GM12873 (cell line): ENCODE results near the gene PTOV1.

Source experiments
- CTCF ChIP-seq: IDR thresholded peaks from 2 replicates; pipeline ENCODE4 v1.5.1; 2012; ENCODE audit warnings: low read depth, mild to moderate bottlenecking, moderate library complexity, low read length, control low read depth; ENCODE audit not compliant: insufficient read depth; ENCODE audit errors: missing control alignments

Gene PTOV1

GRCh38 chr19:49846408-49846807, 4.6 kb upstream of the PTOV1 start:
- TF ChIP-seq CTCF: no peak

DNA sequence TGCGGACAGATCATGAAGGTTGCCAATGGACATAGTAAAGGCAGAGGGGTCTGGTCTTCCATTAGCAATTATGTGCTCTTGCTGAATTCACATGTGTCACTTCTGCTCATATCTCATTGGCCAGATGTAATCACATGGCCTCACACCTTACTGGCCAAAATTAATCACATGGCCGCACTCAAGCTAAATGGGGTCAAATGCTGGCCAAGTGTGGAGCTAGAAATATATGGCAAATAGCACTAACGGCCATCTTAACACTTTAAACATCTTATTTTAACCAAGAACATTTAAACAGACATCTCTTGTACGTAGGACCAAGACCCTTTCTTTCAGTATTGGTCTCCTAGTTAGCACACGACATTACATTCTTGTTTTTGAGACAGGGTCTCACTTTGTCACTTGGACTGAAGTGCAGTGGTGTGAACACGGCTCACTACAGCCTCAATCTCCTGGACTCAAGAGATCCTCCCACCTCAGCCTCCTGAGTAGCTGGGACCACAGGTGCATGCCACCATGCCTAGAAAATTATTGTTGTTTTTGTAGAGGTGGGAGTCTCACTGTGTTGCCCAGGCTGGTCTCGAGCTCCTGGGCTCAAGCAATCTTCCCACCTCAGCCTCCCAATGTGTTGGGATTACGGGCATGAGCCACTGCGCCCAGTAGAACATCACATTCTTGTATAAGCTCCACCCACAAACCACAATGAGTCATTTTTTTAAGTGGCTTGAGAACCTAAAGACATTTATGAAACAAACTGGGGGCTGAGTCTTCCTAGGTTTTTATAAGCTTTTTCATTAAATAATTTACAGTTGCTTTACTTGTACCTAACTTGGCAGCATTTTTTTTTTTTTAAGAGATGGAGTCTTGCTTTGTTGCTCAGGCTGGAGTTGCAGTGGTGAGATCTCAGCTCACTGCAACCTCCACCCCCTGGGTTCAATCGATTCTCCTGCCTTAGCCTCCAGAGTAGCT, 2.9 kb upstream of the PTOV1 start:
- no peak for TF ChIP-seq CTCF

GRCh38 chr19:49848938-49849337, 2.0 kb upstream of the PTOV1 start:
- TF ChIP-seq CTCF: no peak

GRCh38 chr19:49849433-49850220, 1.3 kb upstream of the PTOV1 start:
- no peak for TF ChIP-seq CTCF

GRCh38 chr19:49850221-49850486, 805 bp upstream of the PTOV1 start:
- TF ChIP-seq CTCF: no peak

- TF ChIP-seq CTCF: no peak
Measured at GRCh38 chr19:49851456-49852259, 699 bp downstream of the PTOV1 start.
